ENCODE measurements around the gene ZNF41. TPM values are rescaled to one million over a fixed set of nuclear protein-coding genes. Genes with fewer than 3 reads are reported as not detected.

The ZNF41 gene
- total RNA-seq, 4 donors from 2014 or later, result 11.0 to 18.1 (median 14.5) TPM

DNA sequence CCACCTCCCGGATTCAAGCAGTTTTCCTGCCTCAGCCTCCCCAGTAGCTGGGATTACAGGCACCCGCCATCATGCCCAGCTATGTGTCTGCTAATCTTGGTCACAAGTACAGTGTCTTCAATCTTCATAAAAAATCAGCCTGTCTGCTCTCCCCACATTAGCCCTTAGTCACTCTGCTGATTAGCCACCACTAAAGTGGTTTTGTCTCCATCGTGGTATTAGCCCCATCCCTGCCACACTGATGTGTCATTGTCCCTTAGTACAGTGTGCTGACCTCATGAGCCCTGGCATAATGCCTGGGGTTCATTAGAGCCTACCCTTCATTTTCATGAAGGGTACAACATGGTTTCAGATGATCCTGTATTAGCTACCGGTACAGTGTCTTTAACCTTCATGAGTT is 62.8 kb downstream of the ZNF41 start:
- H3K27ac ChIP-seq, result no peak overlapping the region
- H3K27me3 ChIP-seq, result no peaks in the 10 kb centered on the region
- H3K36me3 ChIP-seq, result no peaks in the 10 kb centered on the region
- H3K4me3 ChIP-seq (replicated peaks in 1 of 3), result no peak overlapping the region
- intact Hi-C loops (cut with DNase I), result no loop called here
- WGBS, 2 donors, result 96 to 98% methylated on average over 4 of the region's 4 CpGs
- no peak for DNase-seq
- no peaks in the 10 kb centered on the region for H3K9me3 ChIP-seq
- no peaks in the 10 kb centered on the region for H3K4me1 ChIP-seq
- TF ChIP-seq, protein P1, sequence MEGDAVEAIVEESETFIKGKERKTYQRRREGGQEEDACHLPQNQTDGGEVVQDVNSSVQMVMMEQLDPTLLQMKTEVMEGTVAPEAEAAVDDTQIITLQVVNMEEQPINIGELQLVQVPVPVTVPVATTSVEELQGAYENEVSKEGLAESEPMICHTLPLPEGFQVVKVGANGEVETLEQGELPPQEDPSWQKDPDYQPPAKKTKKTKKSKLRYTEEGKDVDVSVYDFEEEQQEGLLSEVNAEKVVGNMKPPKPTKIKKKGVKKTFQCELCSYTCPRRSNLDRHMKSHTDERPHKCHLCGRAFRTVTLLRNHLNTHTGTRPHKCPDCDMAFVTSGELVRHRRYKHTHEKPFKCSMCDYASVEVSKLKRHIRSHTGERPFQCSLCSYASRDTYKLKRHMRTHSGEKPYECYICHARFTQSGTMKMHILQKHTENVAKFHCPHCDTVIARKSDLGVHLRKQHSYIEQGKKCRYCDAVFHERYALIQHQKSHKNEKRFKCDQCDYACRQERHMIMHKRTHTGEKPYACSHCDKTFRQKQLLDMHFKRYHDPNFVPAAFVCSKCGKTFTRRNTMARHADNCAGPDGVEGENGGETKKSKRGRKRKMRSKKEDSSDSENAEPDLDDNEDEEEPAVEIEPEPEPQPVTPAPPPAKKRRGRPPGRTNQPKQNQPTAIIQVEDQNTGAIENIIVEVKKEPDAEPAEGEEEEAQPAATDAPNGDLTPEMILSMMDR (IDR thresholded peaks at IDR 0.05), result no peak
- TF ChIP-seq POLR2A (IDR thresholded peaks at IDR 0.05), result no peak

- no peak overlapping the region for H3K4me3 ChIP-seq (replicated peaks in 1 of 3)
- no peaks in the 10 kb centered on the region for H3K36me3 ChIP-seq
- WGBS, 2 donors, result 90 to 92% methylated on average over 8 of the region's 8 CpGs
- no peak overlapping the region for H3K27ac ChIP-seq
- no peaks in the 10 kb centered on the region for H3K27me3 ChIP-seq
- H3K4me1 ChIP-seq, result no peaks in the 10 kb centered on the region
- DNase-seq, result no peak
- TF ChIP-seq, protein P1 (IDR thresholded peaks at IDR 0.05), result no peak
- TF ChIP-seq POLR2A (IDR thresholded peaks at IDR 0.05), result no peak
- intact Hi-C loops (cut with DNase I), result no loop called here
- no peaks in the 10 kb centered on the region for H3K9me3 ChIP-seq
Measured at GRCh38 chrX:47413179-47413594, 69.8 kb downstream of the ZNF41 start.

Other genes with a start within 250 kb of the ZNF41 start
- 1 to 10 TPM in 3 of 4 donors, under 1 TPM in 1; 0.89 to 2.0 (median 1.2) TPM for gene ZNF157, start 112.6 kb downstream of the ZNF41 start, total RNA-seq
- 10 to 100 TPM; 34.0 to 59.4 (median 45.8) TPM for gene ARAF, start 78.0 kb upstream of the ZNF41 start, total RNA-seq
- 100 to 1,000 TPM in 2 of 4 donors, 10 to 100 TPM in 2; 46.5 to 395 (median 89.3) TPM for gene TIMP1, start 99.2 kb upstream of the ZNF41 start, total RNA-seq
- under 1 TPM in 2 of 4 donors, not detected in 2; 0.13 to 0.15 TPM for gene SYN1, start 136.6 kb upstream of the ZNF41 start, total RNA-seq
- 1 to 10 TPM; 1.3 to 2.3 (median 1.6) TPM for gene CFP, start 146.7 kb upstream of the ZNF41 start, total RNA-seq
- 10 to 100 TPM; 17.3 to 21.7 (median 17.7) TPM for gene ELK1, start 167.3 kb upstream of the ZNF41 start, total RNA-seq
- gene UXT, start 176.0 kb upstream of the ZNF41 start, total RNA-seq, result 100 to 1,000 TPM in 3 of 4 donors, 10 to 100 TPM in 1; 89.3 to 141 (median 116) TPM

All from thyroid gland (tissue), 4 donors.